ENCODE data around the gene C2CD5. TPM values are rescaled to one million over a fixed set of nuclear protein-coding genes. Genes with fewer than 3 reads are reported as not detected.

Gene C2CD5
- total RNA-seq, 1 donor from 2014 or later: 22.4 TPM

GRCh38 chr12:22406627-22407026 is 137.7 kb downstream of the C2CD5 start:
- Mint-ChIP-seq H3K4me1 (ENCODE audit: unreplicated experiment) (no peaks in the 10 kb centered on the region), H3K27me3 (ENCODE audit: unreplicated experiment) (peaks cover 4% of the 10 kb centered on the region), H3K4me3 (ENCODE audit: unreplicated experiment) (no peak overlapping the region), H3K9me3 (ENCODE audit: unreplicated experiment) (no peaks in the 10 kb centered on the region), H3K36me3 (ENCODE audit: low read depth, unreplicated experiment) (no peaks in the 10 kb centered on the region), H3K27ac (ENCODE audit: unreplicated experiment) (no peak overlapping the region)
- DNase-seq (ENCODE audit: low spot score): no peak
- no peak for TF ChIP-seq CTCF (IDR thresholded peaks at IDR 0.05; ENCODE audit: unreplicated experiment)

- Mint-ChIP-seq H3K27me3 (ENCODE audit: unreplicated experiment) (peaks cover 1% of the 10 kb centered on the region), H3K4me3 (ENCODE audit: unreplicated experiment) (no peak overlapping the region), H3K9me3 (ENCODE audit: unreplicated experiment) (peaks cover 5% of the 10 kb centered on the region), H3K27ac (ENCODE audit: unreplicated experiment) (no peak overlapping the region), H3K36me3 (ENCODE audit: low read depth, unreplicated experiment) (no peaks in the 10 kb centered on the region), H3K4me1 (ENCODE audit: unreplicated experiment) (no peaks in the 10 kb centered on the region)
- no peak for DNase-seq (ENCODE audit: low spot score)
- no peak for TF ChIP-seq CTCF (IDR thresholded peaks at IDR 0.05; ENCODE audit: unreplicated experiment)
Observed at GRCh38 chr12:22399464-22400180, 144.7 kb downstream of the C2CD5 start.

Other genes with a start within 250 kb of the C2CD5 start
- gene ST8SIA1, start 209.8 kb downstream of the C2CD5 start, total RNA-seq (ENCODE audit: unreplicated experiment): 0.77 TPM
- 68.9 TPM for gene ETNK1, start 80.6 kb upstream of the C2CD5 start, total RNA-seq (ENCODE audit: unreplicated experiment)

Measured in endothelial cell (in vitro differentiated cells).